Loucy (cell line): ENCODE measurements around the gene KCNMB2.

ENCODE experiments used
- CTCF ChIP-seq: fragments of 200-600 bp; sonication (generic); conservative IDR thresholded peaks from 2 replicates; pipeline ENCODE4 v1.5.1; 2014; ENCODE audit warnings: mild to moderate bottlenecking, antibody characterized with exemption, low read length
- EZH2phosphoT487 ChIP-seq: fragments of 200-600 bp; IDR thresholded peaks from 2 replicates; pipeline ENCODE4 v1.6.1; 2018; ENCODE audit warnings: antibody characterized with exemption, mild to moderate bottlenecking, moderate library complexity, borderline replicate concordance

DNA sequence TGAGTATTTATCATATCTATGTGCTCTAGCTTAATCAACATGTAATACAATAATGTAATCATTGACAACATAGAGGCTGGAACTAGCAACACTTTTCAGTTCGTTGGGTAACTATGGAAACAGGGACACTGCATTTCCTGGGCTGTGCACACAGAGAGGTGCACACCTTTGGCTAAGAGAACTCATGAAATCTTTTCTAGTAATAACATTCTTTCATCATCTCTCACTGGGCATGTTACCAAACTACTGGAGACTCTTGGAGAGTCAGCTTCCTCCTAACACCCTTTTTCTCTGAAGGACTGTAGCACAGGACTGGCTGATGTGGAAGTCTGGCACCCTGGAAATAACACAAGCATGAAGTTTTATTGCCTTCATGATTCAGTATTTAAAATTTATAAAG is 135.6 kb downstream of the KCNMB2 start:
- no peak for TF ChIP-seq CTCF
- TF ChIP-seq EZH2phosphoT487 = no peak
